Activated CD4-positive, alpha-beta T cell treated with anti-CD3 and anti-CD28 coated beads, Interleukin-2, amount 50 U/mL, for 24 hours (primary cell): ENCODE measurements around the gene RBBP8.
"Not testable (repeated sequence)": the region's sequence is repeated elsewhere in the genome, so short reads cannot be mapped to it uniquely, and the experiment has no call there.

Experiments used
- DNase-seq, 2 donors: peaks; one replicate each; pipeline ENCODE4 v3.0.0-alpha.2; 2020; ENCODE audit warnings: low read depth in 1 of 2, low spot score in 1 of 2

Gene RBBP8

GRCh38 chr18:22939649-22940048 is 6.5 kb downstream of the RBBP8 start:
- DNase-seq = no peak

- DNase-seq = no peak
Observed at GRCh38 chr18:22943847-22944246, 10.7 kb downstream of the RBBP8 start.

- no peak for DNase-seq
Observed at GRCh38 chr18:22946217-22946616, 13.1 kb downstream of the RBBP8 start.

GRCh38 chr18:22946846-22947245 is 13.7 kb downstream of the RBBP8 start:
- DNase-seq = no peak

- DNase-seq = no peak
Observed at GRCh38 chr18:22951823-22952222, 18.7 kb downstream of the RBBP8 start.

- no peak for DNase-seq
Observed at GRCh38 chr18:22952525-22952924, 19.4 kb downstream of the RBBP8 start.

- not testable (repeated sequence) for DNase-seq
Observed at GRCh38 chr18:22953982-22954381, 20.9 kb downstream of the RBBP8 start.

GRCh38 chr18:22956226-22956625 is 23.1 kb downstream of the RBBP8 start:
- no peak for DNase-seq

- no peak for DNase-seq
Observed at GRCh38 chr18:22961156-22961555, 28.0 kb downstream of the RBBP8 start.

- DNase-seq = no peak
Observed at GRCh38 chr18:22962004-22962403, 28.9 kb downstream of the RBBP8 start.

- DNase-seq = no peak
Observed at GRCh38 chr18:22964116-22964515, 31.0 kb downstream of the RBBP8 start.

- DNase-seq = no peak
Observed at GRCh38 chr18:22964722-22965121, 31.6 kb downstream of the RBBP8 start.

GRCh38 chr18:22971038-22971437 is 37.9 kb downstream of the RBBP8 start:
- no peak for DNase-seq

GRCh38 chr18:22974001-22974400 is 40.9 kb downstream of the RBBP8 start:
- DNase-seq = no peak

- no peak for DNase-seq
Observed at GRCh38 chr18:22974707-22975106, 41.6 kb downstream of the RBBP8 start.

- DNase-seq = no peak
Observed at GRCh38 chr18:22975508-22975907, 42.4 kb downstream of the RBBP8 start.

GRCh38 chr18:22977847-22978701 is 44.9 kb downstream of the RBBP8 start:
- no peak for DNase-seq

- DNase-seq = no peak
Observed at GRCh38 chr18:22980394-22980793, 47.3 kb downstream of the RBBP8 start.

- DNase-seq = no peak
Observed at GRCh38 chr18:22981274-22982133, 48.4 kb downstream of the RBBP8 start.

- no peak for DNase-seq
Observed at GRCh38 chr18:22983175-22983574, 50.0 kb downstream of the RBBP8 start.

GRCh38 chr18:22985250-22985649 is 52.1 kb downstream of the RBBP8 start:
- no peak for DNase-seq

GRCh38 chr18:22987547-22988189 is 54.5 kb downstream of the RBBP8 start:
- DNase-seq = no peak
